Stimulated activated CD4-positive, alpha-beta T cell treated with anti-CD3 and anti-CD28 coated beads, Interleukin-2, amount 100 ng/mL, for 24 hours (primary cell): ENCODE results near the gene SYNGR2.
A peak's percentile ranks its signal among the peaks of the same experiment; 100 is the strongest.

Source experiments
- DNase-seq, 2 donors: peaks; one replicate each; pipeline ENCODE4 v3.0.0-alpha.2; 2020

The SYNGR2 gene

DNA sequence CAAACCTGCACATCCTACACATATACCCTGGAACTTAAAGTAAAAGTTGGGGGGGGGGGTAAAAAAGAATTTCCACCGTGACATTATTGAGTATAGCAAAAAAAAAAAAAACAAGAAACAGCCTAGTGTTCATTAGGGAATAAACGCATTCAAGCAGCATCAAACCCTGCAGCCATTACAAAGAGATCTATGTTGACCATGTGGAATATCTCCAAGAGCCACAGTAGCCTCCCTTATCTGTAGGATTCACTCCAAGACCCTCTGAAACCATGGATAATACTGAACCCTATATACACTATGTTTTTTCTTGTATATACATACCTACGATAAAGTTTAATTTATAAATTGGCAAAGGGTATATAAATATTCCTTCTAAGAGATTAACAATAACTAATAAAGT is 40.1 kb downstream of the SYNGR2 start:
- DNase-seq, result no peak

DNA sequence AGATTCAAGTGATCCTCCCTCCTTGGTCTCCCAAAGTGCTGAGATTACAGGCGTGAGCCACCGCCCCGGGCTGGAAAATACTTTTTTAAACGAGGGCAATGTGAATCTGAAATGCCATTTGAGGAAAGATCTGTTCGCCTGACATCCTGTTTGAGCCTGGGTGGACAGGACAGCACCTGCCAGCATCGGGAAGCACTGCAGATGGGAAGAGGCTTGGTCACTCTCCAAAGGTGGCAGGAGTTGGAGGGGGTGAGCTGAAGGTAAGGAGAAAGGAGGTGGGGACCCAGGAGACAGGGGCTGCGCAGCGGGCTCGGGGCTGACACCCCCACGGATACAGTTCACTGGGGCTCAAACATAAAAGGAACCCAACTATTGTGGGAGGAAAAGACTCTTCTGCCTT is 41.7 kb downstream of the SYNGR2 start:
- DNase-seq, result no peak

DNA sequence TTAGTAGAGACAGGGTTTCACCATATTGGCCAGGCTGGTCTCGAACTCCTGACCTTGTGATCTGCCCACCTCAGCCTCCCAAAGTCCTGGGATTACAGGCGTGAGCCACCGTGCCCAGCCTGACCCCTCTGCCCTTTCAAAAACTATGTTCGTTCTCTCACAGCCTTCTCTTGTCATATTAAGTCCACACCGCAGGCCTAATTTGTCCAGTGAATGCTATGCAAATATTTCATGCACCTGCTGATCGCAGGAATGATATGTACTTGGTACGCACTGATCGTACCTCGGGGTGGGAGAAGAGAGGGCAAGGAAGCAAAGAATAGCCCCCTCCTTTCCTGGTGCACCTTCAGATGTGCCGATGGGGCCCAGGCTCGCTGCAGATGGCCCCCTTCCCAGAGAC is 42.7 kb downstream of the SYNGR2 start:
- DNase-seq, result no peak

DNA sequence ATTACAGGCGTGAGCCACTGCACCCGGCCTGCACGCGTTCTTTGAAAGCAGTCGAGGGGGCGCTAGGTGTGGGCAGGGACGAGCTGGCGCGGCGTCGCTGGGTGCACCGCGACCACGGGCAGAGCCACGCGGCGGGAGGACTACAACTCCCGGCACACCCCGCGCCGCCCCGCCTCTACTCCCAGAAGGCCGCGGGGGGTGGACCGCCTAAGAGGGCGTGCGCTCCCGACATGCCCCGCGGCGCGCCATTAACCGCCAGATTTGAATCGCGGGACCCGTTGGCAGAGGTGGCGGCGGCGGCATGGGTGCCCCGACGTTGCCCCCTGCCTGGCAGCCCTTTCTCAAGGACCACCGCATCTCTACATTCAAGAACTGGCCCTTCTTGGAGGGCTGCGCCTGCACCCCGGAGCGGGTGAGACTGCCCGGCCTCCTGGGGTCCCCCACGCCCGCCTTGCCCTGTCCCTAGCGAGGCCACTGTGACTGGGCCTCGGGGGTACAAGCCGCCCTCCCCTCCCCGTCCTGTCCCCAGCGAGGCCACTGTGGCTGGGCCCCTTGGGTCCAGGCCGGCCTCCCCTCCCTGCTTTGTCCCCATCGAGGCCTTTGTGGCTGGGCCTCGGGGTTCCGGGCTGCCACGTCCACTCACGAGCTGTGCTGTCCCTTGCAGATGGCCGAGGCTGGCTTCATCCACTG is 45.8 kb downstream of the SYNGR2 start, which contains the start of gene BIRC5:
BIRC5 (plus strand) TSS at position 238 of the 690 bp plus-strand sequence; CDS start at position 302, 64 bp downstream.
- DNase-seq, result peak; percentile 94 to 97

DNA sequence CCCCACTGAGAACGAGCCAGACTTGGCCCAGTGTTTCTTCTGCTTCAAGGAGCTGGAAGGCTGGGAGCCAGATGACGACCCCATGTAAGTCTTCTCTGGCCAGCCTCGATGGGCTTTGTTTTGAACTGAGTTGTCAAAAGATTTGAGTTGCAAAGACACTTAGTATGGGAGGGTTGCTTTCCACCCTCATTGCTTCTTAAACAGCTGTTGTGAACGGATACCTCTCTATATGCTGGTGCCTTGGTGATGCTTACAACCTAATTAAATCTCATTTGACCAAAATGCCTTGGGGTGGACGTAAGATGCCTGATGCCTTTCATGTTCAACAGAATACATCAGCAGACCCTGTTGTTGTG is 46.3 kb downstream of the SYNGR2 start:
- no peak for DNase-seq

DNA sequence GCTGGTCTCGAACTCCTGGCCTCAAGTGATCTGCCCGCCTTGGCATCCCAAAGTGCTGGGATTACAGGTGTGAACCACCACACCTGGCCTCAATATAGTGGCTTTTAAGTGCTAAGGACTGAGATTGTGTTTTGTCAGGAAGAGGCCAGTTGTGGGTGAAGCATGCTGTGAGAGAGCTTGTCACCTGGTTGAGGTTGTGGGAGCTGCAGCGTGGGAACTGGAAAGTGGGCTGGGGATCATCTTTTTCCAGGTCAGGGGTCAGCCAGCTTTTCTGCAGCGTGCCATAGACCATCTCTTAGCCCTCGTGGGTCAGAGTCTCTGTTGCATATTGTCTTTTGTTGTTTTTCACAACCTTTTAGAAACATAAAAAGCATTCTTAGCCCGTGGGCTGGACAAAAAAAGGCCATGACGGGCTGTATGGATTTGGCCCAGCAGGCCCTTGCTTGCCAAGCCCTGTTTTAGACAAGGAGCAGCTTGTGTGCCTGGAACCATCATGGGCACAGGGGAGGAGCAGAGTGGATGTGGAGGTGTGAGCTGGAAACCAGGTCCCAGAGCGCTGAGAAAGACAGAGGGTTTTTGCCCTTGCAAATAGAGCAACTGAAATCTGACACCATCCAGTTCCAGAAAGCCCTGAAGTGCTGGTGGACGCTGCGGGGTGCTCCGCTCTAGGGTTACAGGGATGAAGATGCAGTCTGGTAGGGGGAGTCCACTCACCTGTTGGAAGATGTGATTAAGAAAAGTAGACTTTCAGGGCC is 51.2 kb downstream of the SYNGR2 start:
- DNase-seq, result no peak
